Measurements from ENCODE around the gene CTXN1.
"Not testable (repeated sequence)": the region's sequence is repeated elsewhere in the genome, so short reads cannot be mapped to it uniquely, and the experiment has no call there.

The CTXN1 gene

GRCh38 chr19:7897292-7897691 is 28.6 kb downstream of the CTXN1 start:
- no peak for DNase-seq

- no peak for DNase-seq
These were observed 30.4 kb downstream of the CTXN1 start for GRCh38 chr19:7895565-7895964.

GRCh38 chr19:7894612-7895309 is 31.2 kb downstream of the CTXN1 start:
- DNase-seq: no peak

- DNase-seq: not testable (repeated sequence)
These were observed 32.4 kb downstream of the CTXN1 start for GRCh38 chr19:7893362-7894101.

GRCh38 chr19:7888826-7889217 is 37.1 kb downstream of the CTXN1 start:
- no peak for DNase-seq

GRCh38 chr19:7888145-7888825 is 37.6 kb downstream of the CTXN1 start, which contains the start of gene LRRC8E:
Gene LRRC8E, plus strand, starts transcription at chr19:7888510. Its CDS starts 7,094 bp downstream, at chr19:7895604.
- DNase-seq: peak; percentile 60

GRCh38 chr19:7887408-7888144 is 38.4 kb downstream of the CTXN1 start:
- no peak for DNase-seq

- DNase-seq: no peak
These were observed 40.1 kb downstream of the CTXN1 start for GRCh38 chr19:7885818-7886217.

- no peak for DNase-seq
These were observed 42.0 kb downstream of the CTXN1 start for GRCh38 chr19:7883796-7884570.

GRCh38 chr19:7883105-7883504 is 42.8 kb downstream of the CTXN1 start:
- no peak for DNase-seq

- no peak for DNase-seq
These were observed 44.0 kb downstream of the CTXN1 start for GRCh38 chr19:7881910-7882309.

GRCh38 chr19:7879836-7880235 is 46.1 kb downstream of the CTXN1 start:
- DNase-seq: no peak

- no peak for DNase-seq
These were observed 46.7 kb downstream of the CTXN1 start for GRCh38 chr19:7879111-7879807.

- DNase-seq: no peak
These were observed 48.6 kb downstream of the CTXN1 start for GRCh38 chr19:7877249-7877836.

- no peak for DNase-seq
These were observed 51.0 kb downstream of the CTXN1 start for GRCh38 chr19:7874897-7875273.
